Measurements from ENCODE around the gene ST3GAL2.

DNA sequence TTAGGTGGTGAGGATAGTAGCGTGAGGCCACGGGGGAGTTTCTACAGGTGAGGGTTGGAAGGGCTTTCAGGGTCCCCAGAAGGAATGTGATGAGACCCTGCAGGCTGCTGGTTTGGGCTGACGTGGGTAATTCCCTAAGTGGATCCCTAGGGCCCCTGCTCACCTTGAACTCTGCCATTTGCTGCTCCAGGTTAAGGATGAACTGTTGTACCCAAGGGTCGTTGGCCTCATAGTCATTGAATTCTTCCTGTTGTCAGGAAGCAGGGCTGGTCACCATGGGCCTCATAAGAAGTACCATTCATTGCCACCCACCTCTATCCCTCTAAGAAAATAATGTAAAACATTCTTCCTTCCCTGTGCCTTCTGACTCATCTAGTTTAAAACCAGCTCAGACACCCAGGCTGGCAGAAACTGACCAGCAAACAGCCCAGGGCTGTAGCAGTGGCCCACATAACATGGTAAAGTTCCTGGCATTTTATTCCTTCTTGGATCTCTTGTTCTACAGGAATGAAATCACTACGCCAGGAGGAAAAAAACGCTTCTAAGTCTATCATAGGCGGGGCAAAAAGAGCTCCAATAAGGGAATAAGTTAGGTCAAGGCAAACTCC, 43.1 kb upstream of the ST3GAL2 start:
- TF ChIP-seq, protein P1, sequence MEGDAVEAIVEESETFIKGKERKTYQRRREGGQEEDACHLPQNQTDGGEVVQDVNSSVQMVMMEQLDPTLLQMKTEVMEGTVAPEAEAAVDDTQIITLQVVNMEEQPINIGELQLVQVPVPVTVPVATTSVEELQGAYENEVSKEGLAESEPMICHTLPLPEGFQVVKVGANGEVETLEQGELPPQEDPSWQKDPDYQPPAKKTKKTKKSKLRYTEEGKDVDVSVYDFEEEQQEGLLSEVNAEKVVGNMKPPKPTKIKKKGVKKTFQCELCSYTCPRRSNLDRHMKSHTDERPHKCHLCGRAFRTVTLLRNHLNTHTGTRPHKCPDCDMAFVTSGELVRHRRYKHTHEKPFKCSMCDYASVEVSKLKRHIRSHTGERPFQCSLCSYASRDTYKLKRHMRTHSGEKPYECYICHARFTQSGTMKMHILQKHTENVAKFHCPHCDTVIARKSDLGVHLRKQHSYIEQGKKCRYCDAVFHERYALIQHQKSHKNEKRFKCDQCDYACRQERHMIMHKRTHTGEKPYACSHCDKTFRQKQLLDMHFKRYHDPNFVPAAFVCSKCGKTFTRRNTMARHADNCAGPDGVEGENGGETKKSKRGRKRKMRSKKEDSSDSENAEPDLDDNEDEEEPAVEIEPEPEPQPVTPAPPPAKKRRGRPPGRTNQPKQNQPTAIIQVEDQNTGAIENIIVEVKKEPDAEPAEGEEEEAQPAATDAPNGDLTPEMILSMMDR (IDR thresholded peaks at IDR 0.05; ENCODE audit: insufficient read depth, low read length, poor library complexity, severe bottlenecking): no peak
- TF ChIP-seq EZH2phosphoT487 (conservative IDR thresholded peaks at IDR 0.05; ENCODE audit: low read length): no peak
